RWPE2 (cell line): ENCODE results near the gene VPS35.

Experiments
- ATAC-seq: fragments of 200-7000 bp; cut with Tn5 transposase; 3 replicates; pipeline ENCODE4 v1.9.1; 2021; ENCODE audit warnings: low read depth
- DNase-seq: peaks from one replicate; pipeline ENCODE4 v3.0.0-alpha.2; 2020; ENCODE audit warnings: low spot score
- H3K27ac ChIP-seq: fragments of 450-650 bp; 2 replicates; pipeline ENCODE4 v1.5.1; 2017; ENCODE audit warnings: mild to moderate bottlenecking; ENCODE audit not compliant: poor library complexity, severe bottlenecking
- H3K27me3 ChIP-seq: fragments of 250-450 bp; sonication (Bioruptor Pico); 2 replicates; pipeline ENCODE4 v1.5.1; 2021; ENCODE audit warnings: mild to moderate bottlenecking, moderate library complexity; ENCODE audit not compliant: insufficient read depth, poor library complexity, severe bottlenecking
- H3K36me3 ChIP-seq: fragments of 250-450 bp; sonication (Bioruptor Pico); 2 replicates; pipeline ENCODE4 v1.5.1; 2020; ENCODE audit warnings: low read depth, mild to moderate bottlenecking, moderate library complexity
- H3K4me1 ChIP-seq: fragments of 250-450 bp; sonication (Bioruptor Pico); 2 replicates; pipeline ENCODE4 v1.5.1; 2021; ENCODE audit warnings: mild to moderate bottlenecking, moderate library complexity; ENCODE audit not compliant: insufficient read depth, poor library complexity, severe bottlenecking
- H3K4me3 ChIP-seq: fragments of 250-450 bp; sonication (Bioruptor Pico); 2 replicates; pipeline ENCODE4 v1.5.1; 2021; ENCODE audit warnings: mild to moderate bottlenecking, moderate library complexity; ENCODE audit not compliant: severe bottlenecking
- H3K9me3 ChIP-seq: fragments of 250-450 bp; sonication (Bioruptor Pico); 2 replicates; pipeline ENCODE4 v1.5.1; 2021; ENCODE audit warnings: mild to moderate bottlenecking, moderate library complexity; ENCODE audit not compliant: severe bottlenecking
- CTCF ChIP-seq: fragments of 450-650 bp; IDR thresholded peaks from one replicate; pipeline ENCODE4 v1.5.1; 2017; ENCODE audit warnings: mild to moderate bottlenecking, moderate library complexity; ENCODE audit not compliant: poor library complexity, severe bottlenecking

VPS35 gene

GRCh38 chr16:46720619-46721018 lies 31.6 kb upstream of the VPS35 start:
- Histone ChIP-seq H3K4me1 (no peaks in the 10 kb centered on the region), H3K4me3 (no peak overlapping the region), H3K27ac (no peak overlapping the region), H3K9me3 (no peaks in the 10 kb centered on the region), H3K27me3 (no peaks in the 10 kb centered on the region), H3K36me3 (no peaks in the 10 kb centered on the region)
- ATAC-seq (no peak), DNase-seq (no peak)
- TF ChIP-seq CTCF = no peak

GRCh38 chr16:46719528-46719927 lies 30.6 kb upstream of the VPS35 start:
- no peak for ATAC-seq
- no peaks in the 10 kb centered on the region for H3K4me1 ChIP-seq
- H3K9me3 ChIP-seq = no peaks in the 10 kb centered on the region
- no peak for TF ChIP-seq CTCF
- DNase-seq = no peak
- no peaks in the 10 kb centered on the region for H3K36me3 ChIP-seq
- no peaks in the 10 kb centered on the region for H3K27me3 ChIP-seq
- H3K27ac ChIP-seq = no peak overlapping the region
- no peak overlapping the region for H3K4me3 ChIP-seq

- Histone ChIP-seq H3K27ac (no peak overlapping the region), H3K9me3 (no peaks in the 10 kb centered on the region), H3K4me3 (no peak overlapping the region), H3K36me3 (no peaks in the 10 kb centered on the region), H3K27me3 (no peaks in the 10 kb centered on the region), H3K4me1 (no peaks in the 10 kb centered on the region)
- ATAC-seq = no peak
- TF ChIP-seq CTCF = no peak
- no peak for DNase-seq
Observed at GRCh38 chr16:46718214-46718613, 29.2 kb upstream of the VPS35 start.

- no peak overlapping the region for H3K4me3 ChIP-seq
- no peak overlapping the region for H3K27ac ChIP-seq
- H3K27me3 ChIP-seq = no peaks in the 10 kb centered on the region
- TF ChIP-seq CTCF = no peak
- no peaks in the 10 kb centered on the region for H3K36me3 ChIP-seq
- H3K9me3 ChIP-seq = no peaks in the 10 kb centered on the region
- DNase-seq = no peak
- no peak for ATAC-seq
- H3K4me1 ChIP-seq = no peaks in the 10 kb centered on the region
Observed at GRCh38 chr16:46717692-46718091, 28.7 kb upstream of the VPS35 start.

GRCh38 chr16:46715769-46716305 lies 26.9 kb upstream of the VPS35 start:
- no peak overlapping the region for H3K27ac ChIP-seq
- no peaks in the 10 kb centered on the region for H3K9me3 ChIP-seq
- H3K36me3 ChIP-seq = no peaks in the 10 kb centered on the region
- ATAC-seq (no peak), DNase-seq (no peak)
- TF ChIP-seq CTCF = no peak
- no peak overlapping the region for H3K4me3 ChIP-seq
- H3K4me1 ChIP-seq = no peaks in the 10 kb centered on the region
- H3K27me3 ChIP-seq = no peaks in the 10 kb centered on the region
